PC-3 (cell line): ENCODE results near the gene IL20.
"Not testable (repeated sequence)": the region's sequence is repeated elsewhere in the genome, so short reads cannot be mapped to it uniquely, and the experiment has no call there.

Experiments
- CTCF ChIP-seq: fragments of 300-600 bp; sonication (generic); conservative IDR thresholded peaks from 2 replicates; pipeline ENCODE4 v1.5.1; 2017; ENCODE audit warnings: antibody characterized with exemption, low read depth, mild to moderate bottlenecking, low read length
- EZH2 ChIP-seq: fragments of 300-600 bp; sonication (generic); IDR thresholded peaks from one replicate; pipeline ENCODE4 v1.6.1; 2017; ENCODE audit warnings: antibody characterized with exemption, mild to moderate bottlenecking, low read length; ENCODE audit not compliant: unreplicated experiment
- EZH2phosphoT487 ChIP-seq: fragments of 300-600 bp; sonication (generic); IDR thresholded peaks from 2 replicates; pipeline ENCODE4 v1.6.1; 2018; ENCODE audit warnings: mild to moderate bottlenecking, antibody characterized with exemption, low read length, borderline replicate concordance

GRCh38 chr1:206853696-206854095 is 11.7 kb upstream of the IL20 start:
- not testable (repeated sequence) for TF ChIP-seq EZH2, CTCF, EZH2phosphoT487
